ENCODE data around the gene YY1AP1.
"Not testable (repeated sequence)": the region's sequence is repeated elsewhere in the genome, so short reads cannot be mapped to it uniquely, and the experiment has no call there.

YY1AP1 gene

DNA sequence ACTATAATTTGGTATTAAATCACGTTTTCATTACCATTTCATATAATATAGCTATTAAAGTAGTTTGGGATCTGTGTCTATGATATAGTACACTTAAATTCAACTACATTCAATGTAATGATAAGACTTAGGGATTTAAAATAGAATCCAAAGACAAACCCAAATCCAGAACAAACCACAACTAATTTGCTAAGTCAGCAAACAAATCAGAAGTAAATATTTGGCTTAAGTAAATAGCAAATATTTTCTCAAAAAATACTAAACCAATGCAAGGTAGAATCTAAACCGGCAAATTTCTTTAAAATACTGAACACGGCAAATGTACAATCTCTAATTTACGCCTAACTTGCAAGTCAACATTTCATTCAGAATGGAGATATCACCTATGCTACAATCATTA, 16.8 kb downstream of the YY1AP1 start:
- no peak overlapping the region for H3K4me3 ChIP-seq (ENCODE audit: low read depth, low read length)
- in situ Hi-C loops (cut with HindIII; ENCODE audit: low sequenced_read_pairs) = no loop called here
- no peak for DNase-seq (ENCODE audit: low read depth)
- TF ChIP-seq, protein P1, sequence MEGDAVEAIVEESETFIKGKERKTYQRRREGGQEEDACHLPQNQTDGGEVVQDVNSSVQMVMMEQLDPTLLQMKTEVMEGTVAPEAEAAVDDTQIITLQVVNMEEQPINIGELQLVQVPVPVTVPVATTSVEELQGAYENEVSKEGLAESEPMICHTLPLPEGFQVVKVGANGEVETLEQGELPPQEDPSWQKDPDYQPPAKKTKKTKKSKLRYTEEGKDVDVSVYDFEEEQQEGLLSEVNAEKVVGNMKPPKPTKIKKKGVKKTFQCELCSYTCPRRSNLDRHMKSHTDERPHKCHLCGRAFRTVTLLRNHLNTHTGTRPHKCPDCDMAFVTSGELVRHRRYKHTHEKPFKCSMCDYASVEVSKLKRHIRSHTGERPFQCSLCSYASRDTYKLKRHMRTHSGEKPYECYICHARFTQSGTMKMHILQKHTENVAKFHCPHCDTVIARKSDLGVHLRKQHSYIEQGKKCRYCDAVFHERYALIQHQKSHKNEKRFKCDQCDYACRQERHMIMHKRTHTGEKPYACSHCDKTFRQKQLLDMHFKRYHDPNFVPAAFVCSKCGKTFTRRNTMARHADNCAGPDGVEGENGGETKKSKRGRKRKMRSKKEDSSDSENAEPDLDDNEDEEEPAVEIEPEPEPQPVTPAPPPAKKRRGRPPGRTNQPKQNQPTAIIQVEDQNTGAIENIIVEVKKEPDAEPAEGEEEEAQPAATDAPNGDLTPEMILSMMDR (IDR thresholded peaks at IDR 0.05; ENCODE audit: low read depth, low read length, missing control alignments) = no peak

DNA sequence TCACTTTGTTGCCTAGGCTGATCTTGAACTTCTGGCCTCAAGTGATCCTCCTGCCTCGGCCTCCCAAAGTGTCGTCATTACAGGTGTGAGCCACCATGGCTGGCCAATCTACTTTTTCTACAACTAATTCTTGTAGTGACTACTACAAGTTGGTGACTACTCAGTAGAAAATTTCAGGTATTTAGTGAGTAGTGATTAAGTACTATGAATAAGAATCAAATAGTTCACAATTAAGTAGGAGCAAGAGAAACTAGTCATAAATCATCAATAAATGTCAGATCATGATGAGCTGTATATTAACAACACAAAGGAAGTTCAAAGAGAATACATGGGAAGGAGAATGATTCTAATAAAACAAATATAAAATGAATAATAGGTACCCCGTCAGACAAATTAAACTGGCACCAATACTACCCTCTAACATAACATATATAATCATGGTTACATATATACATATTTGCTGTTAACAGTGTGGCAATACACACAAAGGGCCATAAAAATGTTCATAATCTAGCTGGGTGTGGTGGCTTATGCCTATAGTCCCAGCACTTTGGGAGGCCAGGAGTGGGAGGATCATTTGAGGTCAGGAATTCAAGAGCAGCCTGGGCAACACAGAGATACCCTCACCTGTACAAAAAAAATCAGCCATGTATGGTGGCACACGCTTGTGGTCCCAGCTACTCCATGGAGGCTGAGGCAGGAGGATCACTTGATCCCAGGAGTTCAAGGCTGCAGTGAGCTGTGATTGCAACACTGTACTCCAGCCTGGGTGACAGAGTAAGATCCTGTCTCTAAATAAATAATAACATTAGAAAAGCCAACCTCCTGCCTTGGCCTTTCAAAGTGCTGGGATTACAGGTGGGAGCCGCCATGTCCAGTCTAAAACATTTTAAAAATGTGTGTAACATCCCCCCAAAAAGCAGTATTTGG, 19.1 kb downstream of the YY1AP1 start:
- TF ChIP-seq, protein P1 (IDR thresholded peaks at IDR 0.05; ENCODE audit: low read depth, low read length, missing control alignments) = no peak
- no peak for DNase-seq (ENCODE audit: low read depth)
- in situ Hi-C loops (cut with HindIII; ENCODE audit: low sequenced_read_pairs) = no loop called here

DNA sequence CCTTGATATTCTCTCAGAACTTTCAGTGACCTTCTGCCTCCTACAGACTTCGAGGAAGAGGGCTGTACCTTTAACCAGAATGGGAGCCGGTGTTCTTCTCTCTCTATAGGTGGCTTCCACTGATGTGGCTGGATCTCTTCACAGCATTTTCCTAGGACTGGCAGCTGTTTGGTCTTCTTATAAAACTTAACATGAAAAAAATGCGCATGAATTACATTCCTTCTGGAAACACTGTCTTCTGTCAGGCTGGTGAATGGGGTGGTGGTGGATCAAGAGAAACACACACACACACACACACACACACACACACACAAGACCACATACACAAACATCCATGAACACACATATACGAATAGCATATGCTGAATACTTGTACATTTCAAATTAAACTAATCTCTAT, 27.3 kb downstream of the YY1AP1 start:
- DNase-seq (ENCODE audit: low read depth); in situ Hi-C loops (cut with HindIII; ENCODE audit: low sequenced_read_pairs); H3K4me3 ChIP-seq (ENCODE audit: low read depth, low read length): not testable (repeated sequence)

More for the DNA sequence above, 19.1 kb downstream of the YY1AP1 start:
- no peak overlapping the region for H3K4me3 ChIP-seq (ENCODE audit: low read depth, low read length)

DNA sequence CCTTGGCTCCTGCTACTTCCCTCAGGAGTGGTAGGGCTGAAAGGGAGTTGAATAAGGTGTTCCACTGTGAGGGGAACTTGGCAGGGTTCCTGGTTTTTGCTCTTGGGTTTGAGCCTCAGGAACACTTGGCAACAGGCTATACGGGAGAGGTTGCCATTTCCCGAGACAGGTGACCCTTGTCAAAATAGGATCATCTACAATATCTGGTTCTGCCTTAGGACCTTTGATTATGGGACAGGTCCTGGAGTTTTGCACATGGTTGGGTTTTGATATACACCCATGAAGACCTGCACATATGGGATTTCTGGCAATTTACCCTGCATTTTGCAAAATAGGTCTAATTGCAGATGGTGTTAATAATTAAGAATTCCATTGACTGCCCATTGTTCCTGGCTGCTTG, 31.1 kb downstream of the YY1AP1 start:
- no peak for DNase-seq (ENCODE audit: low read depth)
- TF ChIP-seq, protein P1 (IDR thresholded peaks at IDR 0.05; ENCODE audit: low read depth, low read length, missing control alignments) = no peak
- in situ Hi-C loops (cut with HindIII; ENCODE audit: low sequenced_read_pairs) = no loop called here
- H3K4me3 ChIP-seq (ENCODE audit: low read depth, low read length) = no peak overlapping the region

DNA sequence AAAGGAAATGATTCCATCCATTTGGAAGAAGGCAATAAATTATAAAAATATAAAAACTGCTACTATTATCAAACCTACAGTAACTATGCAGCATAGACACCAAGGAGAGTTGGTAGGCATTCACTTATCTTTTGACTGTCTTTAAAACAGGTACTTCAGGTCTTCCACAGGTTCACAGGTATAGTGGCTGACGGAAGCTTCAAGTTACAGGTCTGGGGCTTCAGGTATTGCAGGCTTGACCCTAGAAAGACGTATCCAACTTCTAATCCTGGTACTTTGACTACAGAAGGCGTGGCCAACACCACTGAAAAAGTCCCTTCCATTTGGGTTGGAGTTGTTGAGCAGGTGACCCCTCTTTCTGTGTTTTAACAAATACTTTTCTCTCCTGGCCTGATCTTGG, 35.6 kb downstream of the YY1AP1 start:
- no peak for DNase-seq (ENCODE audit: low read depth)
- in situ Hi-C loops (cut with HindIII; ENCODE audit: low sequenced_read_pairs) = no loop called here
- TF ChIP-seq, protein P1 (IDR thresholded peaks at IDR 0.05; ENCODE audit: low read depth, low read length, missing control alignments) = no peak
- H3K4me3 ChIP-seq (ENCODE audit: low read depth, low read length) = no peak overlapping the region

DNA sequence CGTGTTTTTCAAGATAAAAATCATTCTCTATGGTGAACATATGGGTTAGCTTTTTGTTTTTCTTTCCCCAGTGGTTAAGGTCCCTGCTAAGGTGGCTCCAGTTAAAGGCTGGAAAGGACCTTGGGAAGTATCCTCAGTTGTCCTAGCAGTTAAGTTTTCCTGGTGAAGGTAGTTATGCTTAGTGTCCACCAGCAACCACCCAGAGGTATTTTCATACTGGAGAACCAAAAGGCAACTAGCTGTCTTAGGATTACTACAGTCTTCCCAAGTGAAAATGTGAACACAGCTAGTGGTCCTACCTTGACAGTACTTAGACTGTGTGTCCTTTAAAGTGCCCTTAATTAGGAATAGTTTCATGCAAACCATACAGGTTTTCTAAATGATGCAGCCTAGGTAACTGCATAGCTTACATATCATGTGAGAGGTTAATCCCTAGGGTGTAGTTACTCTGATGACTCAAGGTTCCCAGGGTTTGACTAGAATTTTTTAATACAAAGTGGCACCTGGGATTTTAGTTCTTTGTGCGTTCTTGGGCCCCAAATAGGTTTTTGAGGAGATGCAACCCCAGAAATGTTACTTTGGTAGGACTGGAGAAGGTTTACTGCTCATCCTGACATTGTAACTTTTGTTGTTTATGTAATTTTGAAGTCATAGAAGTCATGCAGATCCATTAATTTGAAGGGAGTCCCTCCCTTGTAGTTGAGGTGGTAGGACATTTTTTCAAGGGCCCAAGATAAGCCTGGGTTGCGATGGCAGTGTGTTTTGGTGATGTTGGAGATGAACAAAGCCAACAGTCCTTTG, 36.5 kb downstream of the YY1AP1 start:
- no peak overlapping the region for H3K4me3 ChIP-seq (ENCODE audit: low read depth, low read length)
- DNase-seq (ENCODE audit: low read depth) = no peak
- in situ Hi-C loops (cut with HindIII; ENCODE audit: low sequenced_read_pairs) = no loop called here
- TF ChIP-seq, protein P1 (IDR thresholded peaks at IDR 0.05; ENCODE audit: low read depth, low read length, missing control alignments) = no peak
